KMS-11 (cell line): ENCODE measurements around the gene APRT.

Experiments used
- H2AFZ ChIP-seq: fragments of 200-600 bp; sonication (generic); 2 replicates; pipeline ENCODE4 v1.6.1; 2016; ENCODE audit warnings: antibody characterized with exemption, mixed run types, low read depth
- H3K27ac ChIP-seq: fragments of 200-600 bp; sonication (generic); 2 replicates; pipeline ENCODE4 v1.6.1; 2016; ENCODE audit warnings: mild to moderate bottlenecking, mixed run types
- H3K27me3 ChIP-seq: fragments of 200-600 bp; sonication (generic); 2 replicates; pipeline ENCODE4 v1.6.1; 2017; ENCODE audit warnings: mild to moderate bottlenecking, low read depth, mixed run types, moderate library complexity; ENCODE audit not compliant: insufficient read depth
- H3K36me3 ChIP-seq: fragments of 200-600 bp; sonication (generic); 2 replicates; pipeline ENCODE4 v1.6.1; 2017; ENCODE audit warnings: mild to moderate bottlenecking, mixed run types; ENCODE audit not compliant: insufficient read depth
- H3K4me1 ChIP-seq: fragments of 200-600 bp; sonication (generic); 2 replicates; pipeline ENCODE4 v1.6.1; 2016; ENCODE audit warnings: mild to moderate bottlenecking, low read depth, mixed run types; ENCODE audit not compliant: poor library complexity, severe bottlenecking
- H3K4me2 ChIP-seq: fragments of 200-600 bp; sonication (generic); 2 replicates; pipeline ENCODE4 v1.7.0; 2016; ENCODE audit warnings: mild to moderate bottlenecking, mixed run types
- H3K4me3 ChIP-seq: fragments of 200-600 bp; sonication (generic); IDR thresholded peaks from 2 replicates; pipeline ENCODE4 v1.6.1; 2017; ENCODE audit warnings: low read depth, low read length, mixed read lengths; ENCODE audit not compliant: insufficient read depth
- H3K79me2 ChIP-seq: fragments of 200-600 bp; sonication (generic); 2 replicates; pipeline ENCODE4 v1.6.1; 2016; ENCODE audit warnings: low read depth, mixed run types; ENCODE audit not compliant: insufficient read depth
- H3K9ac ChIP-seq: fragments of 200-600 bp; sonication (generic); 2 replicates; pipeline ENCODE4 v1.6.1; 2016; ENCODE audit warnings: mild to moderate bottlenecking, mixed run types
- H4K20me1 ChIP-seq: fragments of 200-600 bp; sonication (generic); 2 replicates; pipeline ENCODE4 v1.6.1; 2016; ENCODE audit warnings: mild to moderate bottlenecking, mixed run types; ENCODE audit not compliant: insufficient read depth
- CTCF ChIP-seq: fragments of 200-600 bp; sonication (generic); conservative IDR thresholded peaks from 2 replicates; pipeline ENCODE4 v1.6.1; 2017; ENCODE audit warnings: low read depth, mild to moderate bottlenecking, antibody characterized with exemption, low read length, moderate library complexity, mixed read lengths

Gene APRT

GRCh38 chr16:88800277-88800592, 11.5 kb downstream of the APRT start:
- no peaks in the 10 kb centered on the region; the same call in 1 of the 2 replicates for H4K20me1 ChIP-seq
- H3K36me3 ChIP-seq = no peaks in the 10 kb centered on the region
- H3K79me2 ChIP-seq = peaks cover 14% of the 10 kb centered on the region
- H2AFZ ChIP-seq = no peak overlapping the region
- no peak overlapping the region for H3K27ac ChIP-seq
- no peak overlapping the region for H3K9ac ChIP-seq
- peaks cover 19% of the 10 kb centered on the region for H3K4me1 ChIP-seq
- H3K4me2 ChIP-seq = no peak overlapping the region
- H3K4me3 ChIP-seq = no peak overlapping the region
- no peak for TF ChIP-seq CTCF
- H3K27me3 ChIP-seq = no peaks in the 10 kb centered on the region

- H2AFZ ChIP-seq = no peak overlapping the region
- no peak for TF ChIP-seq CTCF
- no peak overlapping the region for H3K9ac ChIP-seq
- no peak overlapping the region for H3K4me2 ChIP-seq
- no peaks in the 10 kb centered on the region for H3K27me3 ChIP-seq
- no peak overlapping the region for H3K27ac ChIP-seq
- no peak overlapping the region for H3K4me3 ChIP-seq
- H4K20me1 ChIP-seq = no peaks in the 10 kb centered on the region; the same call in 1 of the 2 replicates
- H3K4me1 ChIP-seq = peaks cover 14% of the 10 kb centered on the region
- no peaks in the 10 kb centered on the region for H3K36me3 ChIP-seq
- peaks cover 8% of the 10 kb centered on the region for H3K79me2 ChIP-seq
Measured at GRCh38 chr16:88799569-88800276, 12.0 kb downstream of the APRT start.

GRCh38 chr16:88798772-88799455, 12.8 kb downstream of the APRT start:
- no peaks in the 10 kb centered on the region for H4K20me1 ChIP-seq
- H3K4me1 ChIP-seq = peaks cover 12% of the 10 kb centered on the region
- TF ChIP-seq CTCF = no peak
- no peak overlapping the region for H2AFZ ChIP-seq
- H3K4me2 ChIP-seq = no peak overlapping the region
- peaks cover under 1% of the 10 kb centered on the region; the same call in 1 of the 2 replicates for H3K79me2 ChIP-seq
- H3K9ac ChIP-seq = no peak overlapping the region
- H3K27ac ChIP-seq = no peak overlapping the region
- H3K4me3 ChIP-seq = no peak overlapping the region
- no peaks in the 10 kb centered on the region for H3K36me3 ChIP-seq
- no peaks in the 10 kb centered on the region for H3K27me3 ChIP-seq

GRCh38 chr16:88798073-88798472, 13.7 kb downstream of the APRT start:
- Histone ChIP-seq H3K27me3 (no peaks in the 10 kb centered on the region), H3K27ac (no peak overlapping the region), H3K79me2 (no peaks in the 10 kb centered on the region), H3K4me1 (peaks cover 12% of the 10 kb centered on the region), H3K36me3 (no peaks in the 10 kb centered on the region), H3K4me3 (no peak overlapping the region), H3K9ac (no peak overlapping the region), H2AFZ (no peak overlapping the region), H4K20me1 (no peaks in the 10 kb centered on the region), H3K4me2 (no peak overlapping the region)
- TF ChIP-seq CTCF = no peak
